CD4-positive, alpha-beta T cell treated with Interleukin-1 beta for 1 hour (primary cell): ENCODE data around the gene WNT3.

Experiments used
- DNase-seq, 2 donors: peaks; one replicate each; pipeline ENCODE4 v3.0.0-alpha.2; 2020 to 2022

WNT3 gene

DNA sequence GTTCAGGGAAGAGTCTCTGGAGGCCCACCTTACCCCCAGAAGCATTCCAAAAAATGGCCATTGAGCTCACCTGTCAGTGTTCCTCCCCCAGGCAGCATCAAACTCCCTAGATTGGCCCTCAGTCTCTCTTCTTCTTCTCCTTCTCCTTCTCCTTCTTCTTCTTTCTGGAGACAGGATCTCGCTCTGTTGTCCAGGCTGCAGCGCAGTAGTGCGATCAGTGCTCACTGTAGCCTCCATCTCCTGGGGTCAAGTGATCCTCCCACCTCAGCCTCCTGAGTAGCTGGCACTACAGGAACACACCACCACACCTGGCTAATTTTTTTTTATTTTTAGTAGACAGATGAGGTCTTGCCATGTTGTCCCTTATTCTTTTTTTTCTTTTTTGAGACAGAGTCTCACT lies 16.4 kb upstream of the WNT3 start:
- DNase-seq: no peak

GRCh38 chr17:46833840-46834208 lies 15.3 kb upstream of the WNT3 start:
- DNase-seq: no peak

DNA sequence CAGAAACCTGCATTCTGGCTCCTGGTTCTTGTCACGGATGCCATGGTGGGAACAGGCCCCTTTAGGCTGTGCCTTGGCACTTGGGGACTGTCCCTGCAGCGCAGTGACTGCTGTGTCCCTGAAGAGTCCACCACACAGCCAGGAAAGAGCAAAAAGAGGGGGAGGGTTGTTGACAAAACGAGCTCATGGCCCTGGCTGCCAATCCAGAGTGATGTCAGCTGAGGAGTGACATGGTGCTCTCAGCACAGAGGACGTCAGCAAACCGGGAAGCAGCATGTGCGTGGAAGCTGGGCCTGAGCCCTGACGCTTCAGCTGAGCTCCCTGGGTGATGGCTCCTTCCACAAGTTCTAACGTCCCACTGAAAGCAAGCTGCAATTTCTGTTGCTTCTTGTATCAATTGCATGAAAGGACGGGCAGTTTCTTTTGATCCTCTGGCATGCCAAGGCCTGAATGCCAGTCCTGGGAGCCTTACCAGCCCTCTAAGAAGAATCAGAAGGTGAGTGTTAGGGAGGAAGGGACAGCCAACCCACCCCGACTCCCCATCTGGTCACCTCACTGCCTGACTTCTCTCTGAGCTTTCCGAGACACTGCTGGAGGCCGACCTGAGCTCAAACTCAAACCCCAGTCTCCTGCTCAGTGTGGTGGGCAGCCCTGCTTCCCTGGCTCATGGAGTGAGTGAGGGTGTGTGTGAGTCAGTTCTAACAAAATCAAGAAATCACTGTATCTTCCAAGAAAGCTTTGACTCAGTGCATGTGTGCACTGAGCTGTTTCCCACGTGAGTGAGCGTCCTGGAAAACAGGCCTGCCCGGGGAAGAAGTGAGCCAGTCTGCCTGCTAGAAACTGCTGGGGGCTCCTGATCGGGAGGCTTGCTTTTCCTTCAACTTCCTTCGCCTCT lies 14.7 kb upstream of the WNT3 start:
- no peak for DNase-seq

GRCh38 chr17:46832331-46832821 lies 13.9 kb upstream of the WNT3 start:
- DNase-seq: no peak

GRCh38 chr17:46831573-46832330 lies 13.3 kb upstream of the WNT3 start:
- DNase-seq: no peak

DNA sequence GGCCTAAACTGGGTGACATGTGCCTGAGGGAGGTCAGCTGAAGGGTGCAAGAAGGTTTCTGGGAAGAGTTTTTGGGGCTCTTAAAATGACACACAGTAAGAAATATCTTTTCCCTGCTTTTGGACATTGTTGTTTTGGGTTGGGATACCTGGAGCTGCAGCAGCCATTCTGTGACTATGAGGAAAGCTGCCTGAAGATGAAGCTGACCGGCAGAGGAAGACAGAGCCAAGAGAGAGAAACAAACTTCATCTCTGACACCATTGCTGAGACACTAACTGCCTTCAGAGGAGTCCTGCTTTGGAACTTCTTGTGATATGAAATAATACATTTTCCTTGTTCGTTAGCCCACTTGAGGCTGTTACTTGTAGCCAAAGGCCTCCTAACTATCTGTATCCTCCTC lies 8.8 kb upstream of the WNT3 start:
- DNase-seq: no peak

- no peak for DNase-seq
Measured at GRCh38 chr17:46826116-46826515, 7.6 kb upstream of the WNT3 start.

- no peak for DNase-seq
Measured at GRCh38 chr17:46823657-46824056, 5.2 kb upstream of the WNT3 start.

DNA sequence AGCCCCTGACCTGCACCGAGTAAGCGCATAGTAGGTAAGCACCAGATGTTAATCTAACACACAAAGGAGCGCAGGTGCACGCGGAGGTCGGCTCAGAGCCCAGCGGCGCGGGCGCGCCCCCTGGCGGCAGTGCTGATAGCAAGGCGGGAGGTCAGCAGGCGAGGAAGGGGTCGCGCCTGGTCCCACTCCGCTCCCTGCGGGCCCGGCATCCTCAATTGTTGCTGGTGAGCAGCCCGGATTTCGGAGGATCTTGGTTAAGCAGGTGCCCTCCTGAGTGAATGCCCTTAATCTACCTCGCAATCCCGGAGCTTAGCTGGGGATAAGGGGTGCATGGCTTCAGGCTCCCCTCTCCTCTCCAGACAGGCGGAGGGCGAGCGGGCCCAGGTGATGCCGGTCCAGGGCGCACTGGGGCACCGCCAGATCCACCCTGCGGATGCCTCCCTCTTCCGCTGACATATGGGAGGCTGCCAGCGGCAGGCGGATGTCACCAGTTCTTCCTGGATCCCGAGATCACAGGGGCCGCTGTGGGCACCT lies 4.0 kb upstream of the WNT3 start:
- peak; percentile 23 to 24 for DNase-seq

DNA sequence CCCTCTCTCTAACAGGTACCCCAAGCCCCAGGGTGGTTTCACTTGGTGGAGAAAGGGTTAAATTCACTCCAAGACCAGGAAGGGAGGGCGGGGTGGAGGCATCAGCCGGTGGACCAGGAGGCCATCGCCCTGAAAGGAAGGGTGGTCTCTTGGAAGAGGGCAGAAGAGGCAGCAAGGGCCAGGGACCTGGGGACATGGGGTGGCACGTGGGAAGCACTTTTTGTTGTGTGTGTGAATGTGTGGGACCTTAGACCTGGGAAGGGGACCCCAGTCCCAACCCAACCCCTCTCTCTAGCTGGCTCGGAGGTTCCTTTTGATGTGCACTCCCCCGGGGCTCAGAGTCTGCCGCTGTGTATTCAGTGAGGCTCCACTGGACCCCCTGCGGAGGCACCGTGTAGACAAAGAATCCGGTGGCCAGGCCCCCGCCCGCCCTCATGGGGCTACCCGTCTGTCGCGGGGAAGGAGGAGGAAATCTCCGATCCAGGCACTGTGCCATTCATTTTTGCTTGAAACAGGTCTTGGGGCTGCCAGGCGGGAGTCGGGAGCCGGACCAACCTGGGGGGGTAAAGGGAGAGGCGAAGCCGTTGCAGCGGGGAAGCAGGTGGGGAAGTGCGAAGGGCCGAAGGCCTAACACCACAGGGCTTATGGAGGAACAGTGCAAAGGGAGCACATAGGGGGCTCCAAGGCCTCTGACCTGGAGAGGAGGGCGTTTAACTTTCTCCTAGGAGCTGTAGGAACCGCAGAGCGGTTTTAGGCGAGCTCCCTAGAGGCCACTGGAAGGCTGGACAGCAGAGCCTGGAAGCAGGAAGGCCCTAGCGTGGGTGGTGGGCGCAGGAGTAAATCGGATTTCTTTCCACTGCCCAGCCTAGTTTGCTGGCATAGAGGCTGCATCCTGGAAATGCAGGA lies 3.2 kb upstream of the WNT3 start:
- DNase-seq: no peak

DNA sequence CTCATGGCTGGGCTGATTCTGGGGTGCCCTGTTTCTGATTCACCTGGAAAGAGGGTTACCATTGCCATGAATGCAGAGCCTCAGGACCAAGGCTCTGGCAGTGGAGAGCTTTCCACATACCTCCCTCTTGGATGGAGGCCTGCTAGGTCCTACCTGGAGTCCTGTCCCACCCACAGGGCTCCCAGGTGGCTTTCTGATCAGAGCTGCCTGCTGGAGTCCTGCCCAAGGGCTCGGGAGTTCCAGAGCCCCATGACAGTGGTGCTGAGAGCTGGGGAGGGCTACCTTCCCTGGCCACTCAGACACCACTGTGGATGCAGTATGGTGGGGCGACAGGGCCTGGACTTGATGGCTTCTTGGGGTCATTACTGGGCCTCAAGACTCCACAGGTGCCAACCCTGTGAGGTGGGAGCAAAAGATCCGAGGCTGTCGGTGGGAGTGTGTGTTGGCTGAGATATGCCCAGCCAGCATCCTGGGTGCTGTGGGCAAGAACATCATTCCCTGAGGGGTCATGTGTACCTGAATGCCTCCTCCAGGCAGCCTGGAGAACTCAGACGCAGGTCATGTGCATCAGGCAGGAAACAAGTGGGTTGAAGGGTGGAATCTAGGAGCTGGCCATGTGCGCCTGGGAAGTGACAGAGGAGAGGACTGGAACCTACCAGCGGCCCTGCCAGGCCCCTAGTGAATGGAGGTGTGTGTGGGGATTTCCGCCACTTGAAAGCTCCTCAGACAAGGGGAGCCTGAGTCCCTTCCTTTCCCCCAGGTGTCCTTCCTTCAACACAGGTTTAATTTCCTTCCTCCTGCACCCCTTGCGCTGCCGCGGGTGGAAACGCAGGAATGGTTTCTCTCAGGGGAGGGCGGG lies 2.3 kb upstream of the WNT3 start:
- DNase-seq: no peak

DNA sequence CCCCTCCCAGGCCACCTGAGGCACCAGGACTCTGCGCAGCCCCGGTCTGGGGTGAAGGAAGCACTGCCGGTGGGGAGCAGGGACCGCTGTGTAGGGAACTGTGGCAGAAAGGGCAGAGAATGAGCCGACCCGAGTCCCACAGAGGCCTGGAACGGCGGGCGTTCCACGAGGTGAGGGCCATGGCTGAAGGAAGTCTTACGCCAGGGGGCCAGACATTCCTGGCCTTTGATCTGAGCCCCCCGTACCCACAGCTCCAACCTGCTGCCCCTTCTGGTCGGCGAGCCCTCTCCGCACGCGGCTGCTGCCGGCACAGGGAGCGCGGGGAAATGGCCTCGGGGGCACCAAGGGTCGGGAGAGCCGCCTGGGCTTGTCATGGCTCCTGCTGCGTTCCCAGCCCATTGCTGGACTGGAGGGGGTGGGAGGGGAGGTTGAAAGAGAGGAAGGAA lies 1.4 kb upstream of the WNT3 start:
- no peak for DNase-seq

DNA sequence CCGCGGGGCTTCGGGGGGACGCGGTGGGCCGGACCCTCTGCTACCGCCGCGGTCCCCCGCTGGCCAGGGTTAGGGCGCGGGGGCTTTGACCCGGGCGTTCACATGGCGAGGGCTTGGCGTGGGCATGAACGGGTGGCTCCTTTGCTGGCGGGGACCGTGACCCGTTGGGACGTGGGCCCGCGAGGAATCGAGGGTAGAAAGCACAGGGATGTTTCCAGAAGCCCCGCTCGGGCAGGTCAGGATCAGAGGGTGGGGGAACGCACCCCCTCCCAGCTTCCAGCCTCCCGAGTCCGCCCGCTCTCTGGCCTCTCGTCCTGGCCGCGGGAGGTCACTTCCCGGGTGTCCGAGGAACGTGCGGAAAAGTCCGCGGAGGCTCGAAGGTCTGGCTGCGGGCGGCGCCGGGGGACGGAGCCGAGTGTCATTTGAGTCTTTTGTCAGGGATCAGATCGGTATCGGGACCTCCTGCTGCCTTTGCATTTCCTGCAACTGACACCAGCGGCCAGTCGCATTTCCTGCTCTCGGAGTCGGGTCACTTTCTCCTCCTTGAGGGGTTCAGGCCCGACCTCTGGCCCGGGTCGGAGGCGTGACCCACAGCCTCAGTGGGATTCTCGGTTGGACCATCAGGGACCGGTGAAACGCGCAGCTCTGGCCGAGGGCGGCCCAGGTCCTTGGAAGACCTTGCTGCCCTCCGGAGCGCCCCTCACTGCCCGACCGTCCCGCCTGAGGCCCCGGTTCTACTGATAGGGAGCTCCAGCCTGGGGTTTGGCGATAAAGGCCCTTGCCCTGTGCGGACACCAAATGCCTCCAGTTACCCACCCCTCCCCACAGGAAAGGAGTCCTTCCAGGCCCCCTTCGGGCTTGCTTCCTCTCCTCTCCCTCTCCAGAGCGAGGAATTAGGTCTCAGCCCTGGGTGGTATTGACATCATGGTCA lies 702 bp upstream of the WNT3 start:
- no peak for DNase-seq

- no peak for DNase-seq
Measured at GRCh38 chr17:46817901-46818209, 637 bp downstream of the WNT3 start.

GRCh38 chr17:46817151-46817900 lies 1.2 kb downstream of the WNT3 start:
- DNase-seq: no peak

DNA sequence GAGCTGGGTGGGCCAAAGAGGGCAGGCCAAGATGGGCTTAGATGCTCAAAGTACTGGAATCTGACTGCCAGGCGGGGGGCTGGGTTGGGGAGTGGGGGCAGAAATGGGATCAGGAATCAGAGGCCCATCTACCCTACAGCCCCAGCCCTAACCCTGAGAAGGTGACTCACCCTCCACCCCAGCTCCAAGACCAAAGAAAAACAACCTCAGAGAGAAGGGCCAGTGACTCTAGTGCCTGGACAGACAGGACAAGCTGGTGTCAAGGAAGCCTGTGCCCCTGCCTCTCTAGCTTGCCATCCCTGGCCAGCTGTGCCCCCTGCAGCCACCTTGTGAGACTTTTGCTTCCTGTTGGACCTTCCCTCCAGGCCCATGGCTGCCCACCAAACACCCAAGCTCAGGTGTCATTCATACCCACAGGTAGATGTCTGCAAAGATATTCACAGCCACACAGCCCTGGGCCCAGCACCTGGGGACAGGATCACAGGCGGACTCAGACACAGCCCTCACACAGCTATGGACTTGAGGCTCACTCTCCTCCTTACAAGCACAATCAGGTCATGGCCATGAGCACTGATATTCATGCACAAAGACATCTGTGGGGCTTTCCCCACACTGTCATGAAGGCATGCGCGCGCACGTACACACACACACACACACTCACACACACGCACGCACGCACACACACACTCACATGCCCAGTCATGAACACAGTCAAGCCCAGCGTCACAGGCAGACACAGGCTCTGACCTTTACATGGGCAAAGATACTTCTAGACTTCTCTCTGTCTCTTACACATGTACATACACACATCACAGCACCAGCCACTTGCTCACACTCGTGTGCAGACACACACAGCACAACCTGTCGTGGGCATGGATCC lies 2.8 kb downstream of the WNT3 start:
- DNase-seq: no peak

DNA sequence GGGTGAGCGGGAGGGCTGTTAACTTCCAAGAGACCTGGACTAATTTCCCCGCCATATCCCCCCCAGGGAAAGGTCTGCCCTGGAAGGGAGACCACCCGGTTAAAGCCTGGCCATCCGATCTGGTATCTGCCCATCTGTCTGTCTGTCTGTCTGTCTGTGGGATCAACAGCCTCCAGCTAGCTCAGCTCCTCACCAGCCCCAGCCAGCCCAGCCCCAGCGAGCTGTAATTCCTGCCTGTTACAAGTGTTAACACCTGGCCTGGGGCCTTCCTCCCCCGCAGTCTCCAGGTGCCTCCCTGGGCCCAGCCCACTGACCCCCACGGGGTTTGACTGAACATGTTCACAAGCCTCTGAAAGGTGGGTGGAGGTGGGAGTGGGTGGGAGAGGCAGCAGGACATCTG lies 4.0 kb downstream of the WNT3 start:
- no peak for DNase-seq

GRCh38 chr17:46813920-46814319 lies 4.6 kb downstream of the WNT3 start:
- DNase-seq: no peak
